Measurements from ENCODE around the gene BMP6. TPM values are rescaled to one million over a fixed set of nuclear protein-coding genes. Genes with fewer than 3 reads are reported as not detected.

Gene BMP6
- total RNA-seq, 1 experiment from 2014 or later: 0.15 TPM

DNA sequence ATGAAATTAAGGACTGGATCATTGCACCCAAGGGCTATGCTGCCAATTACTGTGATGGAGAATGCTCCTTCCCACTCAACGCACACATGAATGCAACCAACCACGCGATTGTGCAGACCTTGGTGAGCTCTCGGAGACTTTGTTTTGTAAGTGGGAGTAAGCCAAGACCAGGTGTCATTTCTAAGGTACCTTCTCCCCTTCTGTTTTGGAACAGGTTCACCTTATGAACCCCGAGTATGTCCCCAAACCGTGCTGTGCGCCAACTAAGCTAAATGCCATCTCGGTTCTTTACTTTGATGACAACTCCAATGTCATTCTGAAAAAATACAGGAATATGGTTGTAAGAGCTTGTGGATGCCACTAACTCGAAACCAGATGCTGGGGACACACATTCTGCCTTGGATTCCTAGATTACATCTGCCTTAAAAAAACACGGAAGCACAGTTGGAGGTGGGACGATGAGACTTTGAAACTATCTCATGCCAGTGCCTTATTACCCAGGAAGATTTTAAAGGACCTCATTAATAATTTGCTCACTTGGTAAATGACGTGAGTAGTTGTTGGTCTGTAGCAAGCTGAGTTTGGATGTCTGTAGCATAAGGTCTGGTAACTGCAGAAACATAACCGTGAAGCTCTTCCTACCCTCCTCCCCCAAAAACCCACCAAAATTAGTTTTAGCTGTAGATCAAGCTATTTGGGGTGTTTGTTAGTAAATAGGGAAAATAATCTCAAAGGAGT lies 154.2 kb downstream of the BMP6 start:
- no peaks in the 10 kb centered on the region for H3K9me2 ChIP-seq (replicated peaks; ENCODE audit: low read length)
- ATAC-seq: no peak
- no peaks in the 10 kb centered on the region for H3K9me3 ChIP-seq (ENCODE audit: low read length)
- no peaks in the 10 kb centered on the region for H4K20me1 ChIP-seq (ENCODE audit: low read length)
- peaks cover 36% of the 10 kb centered on the region for H3K36me3 ChIP-seq (ENCODE audit: low read depth, low read length)
- ChIA-PET POLR2A (ENCODE audit: unreplicated experiment) (no interaction called here), CTCF (no interaction called here)
- TF ChIP-seq, protein P1, sequence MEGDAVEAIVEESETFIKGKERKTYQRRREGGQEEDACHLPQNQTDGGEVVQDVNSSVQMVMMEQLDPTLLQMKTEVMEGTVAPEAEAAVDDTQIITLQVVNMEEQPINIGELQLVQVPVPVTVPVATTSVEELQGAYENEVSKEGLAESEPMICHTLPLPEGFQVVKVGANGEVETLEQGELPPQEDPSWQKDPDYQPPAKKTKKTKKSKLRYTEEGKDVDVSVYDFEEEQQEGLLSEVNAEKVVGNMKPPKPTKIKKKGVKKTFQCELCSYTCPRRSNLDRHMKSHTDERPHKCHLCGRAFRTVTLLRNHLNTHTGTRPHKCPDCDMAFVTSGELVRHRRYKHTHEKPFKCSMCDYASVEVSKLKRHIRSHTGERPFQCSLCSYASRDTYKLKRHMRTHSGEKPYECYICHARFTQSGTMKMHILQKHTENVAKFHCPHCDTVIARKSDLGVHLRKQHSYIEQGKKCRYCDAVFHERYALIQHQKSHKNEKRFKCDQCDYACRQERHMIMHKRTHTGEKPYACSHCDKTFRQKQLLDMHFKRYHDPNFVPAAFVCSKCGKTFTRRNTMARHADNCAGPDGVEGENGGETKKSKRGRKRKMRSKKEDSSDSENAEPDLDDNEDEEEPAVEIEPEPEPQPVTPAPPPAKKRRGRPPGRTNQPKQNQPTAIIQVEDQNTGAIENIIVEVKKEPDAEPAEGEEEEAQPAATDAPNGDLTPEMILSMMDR (conservative IDR thresholded peaks at IDR 0.05; ENCODE audit: low read depth, low read length): no peak
- no peak for TF ChIP-seq EZH2phosphoT487 (IDR thresholded peaks at IDR 0.05; ENCODE audit: borderline replicate concordance, low read length)
- no peak for TF ChIP-seq EZH2 (IDR thresholded peaks at IDR 0.05; ENCODE audit: low read length, unreplicated experiment)
- no peaks in the 10 kb centered on the region for H3F3A ChIP-seq (ENCODE audit: low read length, unreplicated experiment)
- H2AFZ ChIP-seq (ENCODE audit: low read length): no peak overlapping the region
- H3K27me3 ChIP-seq (ENCODE audit: low read length): no peaks in the 10 kb centered on the region
- no peak overlapping the region for H3K4me3 ChIP-seq (ENCODE audit: low read length)
- H3K27ac ChIP-seq (ENCODE audit: low read length): no peak overlapping the region
- H3K79me2 ChIP-seq (ENCODE audit: low read length): no peaks in the 10 kb centered on the region
- H3K9ac ChIP-seq (ENCODE audit: low read length): no peak overlapping the region
- BruUV-seq (replicated peaks): TSS peak; percentile 1
- H3K4me2 ChIP-seq (ENCODE audit: low read length): no peak overlapping the region
- intact Hi-C loops (cut with micrococcal nuclease): loop anchor here (5.0 kb wide), 1 partner anchor 158 kb away; no protein-coding TSS in a partner anchor
- DNase-seq: no peak
- no peaks in the 10 kb centered on the region for H3K4me1 ChIP-seq (ENCODE audit: insufficient read depth, low read length)

DNA sequence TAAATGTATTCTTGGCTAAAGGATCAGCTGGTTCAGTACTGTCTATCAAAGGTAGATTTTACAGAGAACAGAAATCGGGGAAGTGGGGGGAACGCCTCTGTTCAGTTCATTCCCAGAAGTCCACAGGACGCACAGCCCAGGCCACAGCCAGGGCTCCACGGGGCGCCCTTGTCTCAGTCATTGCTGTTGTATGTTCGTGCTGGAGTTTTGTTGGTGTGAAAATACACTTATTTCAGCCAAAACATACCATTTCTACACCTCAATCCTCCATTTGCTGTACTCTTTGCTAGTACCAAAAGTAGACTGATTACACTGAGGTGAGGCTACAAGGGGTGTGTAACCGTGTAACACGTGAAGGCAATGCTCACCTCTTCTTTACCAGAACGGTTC lies 154.8 kb downstream of the BMP6 start:
- BruUV-seq (replicated peaks): no TSS peak
- H3K4me1 ChIP-seq (ENCODE audit: insufficient read depth, low read length): no peaks in the 10 kb centered on the region
- no peak overlapping the region for H3K4me2 ChIP-seq (ENCODE audit: low read length)
- no peaks in the 10 kb centered on the region for H3K27me3 ChIP-seq (ENCODE audit: low read length)
- intact Hi-C loops (cut with micrococcal nuclease): no loop called here
- ATAC-seq (no peak), DNase-seq (no peak)
- no peaks in the 10 kb centered on the region for H4K20me1 ChIP-seq (ENCODE audit: low read length)
- H3K9ac ChIP-seq (ENCODE audit: low read length): no peak overlapping the region
- POLR2A ChIA-PET (ENCODE audit: unreplicated experiment): no interaction called here
- CTCF ChIA-PET: no interaction called here
- H3K36me3 ChIP-seq (ENCODE audit: low read depth, low read length): peaks cover 41% of the 10 kb centered on the region
- no peak for TF ChIP-seq EZH2 (IDR thresholded peaks at IDR 0.05; ENCODE audit: low read length, unreplicated experiment)
- no peak for TF ChIP-seq EZH2phosphoT487 (IDR thresholded peaks at IDR 0.05; ENCODE audit: borderline replicate concordance, low read length)
- TF ChIP-seq, protein P1 (conservative IDR thresholded peaks at IDR 0.05; ENCODE audit: low read depth, low read length): no peak
- H3K27ac ChIP-seq (ENCODE audit: low read length): no peak overlapping the region
- no peak overlapping the region for H2AFZ ChIP-seq (ENCODE audit: low read length)
- no peaks in the 10 kb centered on the region for H3K9me3 ChIP-seq (ENCODE audit: low read length)
- no peaks in the 10 kb centered on the region for H3F3A ChIP-seq (ENCODE audit: low read length, unreplicated experiment)
- H3K79me2 ChIP-seq (ENCODE audit: low read length): no peaks in the 10 kb centered on the region
- H3K9me2 ChIP-seq (replicated peaks; ENCODE audit: low read length): no peaks in the 10 kb centered on the region
- H3K4me3 ChIP-seq (ENCODE audit: low read length): no peak overlapping the region

DNA sequence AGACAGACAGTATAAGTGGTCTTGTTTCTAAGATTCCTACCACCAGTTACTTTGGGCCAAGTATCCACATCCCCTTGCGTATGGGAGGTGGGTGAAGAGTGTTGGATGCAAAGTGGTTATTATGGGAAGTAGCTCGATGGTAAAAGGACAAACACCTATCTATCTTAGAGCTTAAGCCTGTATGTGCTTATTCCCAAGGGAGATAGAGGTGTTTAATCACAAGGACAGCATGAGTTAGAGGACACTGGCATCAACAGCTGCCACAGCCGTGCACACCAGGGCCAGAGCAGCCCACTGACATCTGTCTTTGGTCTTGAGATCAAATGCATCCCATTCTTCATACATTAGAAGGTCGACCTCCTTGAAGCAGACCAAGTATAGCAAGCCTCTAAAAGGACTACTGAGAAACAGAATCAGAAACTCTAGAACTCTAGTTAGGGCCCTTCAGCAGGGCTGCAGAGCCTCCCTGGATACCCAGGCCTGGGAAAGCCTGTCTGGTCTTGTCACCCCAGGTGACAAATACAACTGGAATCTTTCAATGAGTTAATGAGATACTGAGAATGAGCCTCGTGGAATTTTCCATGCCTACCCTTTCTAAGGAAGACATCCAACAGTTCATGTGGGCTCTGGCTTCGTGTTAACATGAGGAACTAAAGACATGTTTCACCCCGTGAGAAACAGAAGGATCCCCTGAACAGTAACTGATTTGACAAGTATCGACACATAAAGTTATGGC lies 156.0 kb downstream of the BMP6 start:
- BruUV-seq (replicated peaks): no TSS peak
- CTCF ChIA-PET: no interaction called here
- intact Hi-C loops (cut with micrococcal nuclease): no loop called here

More for the DNA sequence above, 156.0 kb downstream of the BMP6 start:
- no peak for DNase-seq
- Histone ChIP-seq H3K27ac (ENCODE audit: low read length) (no peak overlapping the region), H4K20me1 (ENCODE audit: low read length) (no peaks in the 10 kb centered on the region), H3K9ac (ENCODE audit: low read length) (no peak overlapping the region), H3K79me2 (ENCODE audit: low read length) (no peaks in the 10 kb centered on the region), H3K4me2 (ENCODE audit: low read length) (no peak overlapping the region), H3K36me3 (ENCODE audit: low read depth, low read length) (peaks cover 54% of the 10 kb centered on the region), H3K9me3 (ENCODE audit: low read length) (no peaks in the 10 kb centered on the region), H3K9me2 (replicated peaks; ENCODE audit: low read length) (no peaks in the 10 kb centered on the region), H2AFZ (ENCODE audit: low read length) (no peak overlapping the region), H3F3A (ENCODE audit: low read length, unreplicated experiment) (no peaks in the 10 kb centered on the region), H3K4me3 (ENCODE audit: low read length) (no peak overlapping the region), H3K27me3 (ENCODE audit: low read length) (no peaks in the 10 kb centered on the region), H3K4me1 (ENCODE audit: insufficient read depth, low read length) (no peaks in the 10 kb centered on the region)
- TF ChIP-seq, protein P1 (conservative IDR thresholded peaks at IDR 0.05; ENCODE audit: low read depth, low read length): no peak
- TF ChIP-seq EZH2phosphoT487 (IDR thresholded peaks at IDR 0.05; ENCODE audit: borderline replicate concordance, low read length) (no peak), EZH2 (IDR thresholded peaks at IDR 0.05; ENCODE audit: low read length, unreplicated experiment) (no peak)
- ATAC-seq: no peak
- POLR2A ChIA-PET (ENCODE audit: unreplicated experiment): no interaction called here

All from PC-3 (cell line).